Epidermal melanocyte (primary cell): ENCODE data around the gene ZFC3H1.

Experiments
- DNase-seq: peaks from one replicate; pipeline ENCODE4 v3.0.0; 2011; ENCODE audit warnings: low spot score; ENCODE audit not compliant: insufficient read length

Gene ZFC3H1

DNA sequence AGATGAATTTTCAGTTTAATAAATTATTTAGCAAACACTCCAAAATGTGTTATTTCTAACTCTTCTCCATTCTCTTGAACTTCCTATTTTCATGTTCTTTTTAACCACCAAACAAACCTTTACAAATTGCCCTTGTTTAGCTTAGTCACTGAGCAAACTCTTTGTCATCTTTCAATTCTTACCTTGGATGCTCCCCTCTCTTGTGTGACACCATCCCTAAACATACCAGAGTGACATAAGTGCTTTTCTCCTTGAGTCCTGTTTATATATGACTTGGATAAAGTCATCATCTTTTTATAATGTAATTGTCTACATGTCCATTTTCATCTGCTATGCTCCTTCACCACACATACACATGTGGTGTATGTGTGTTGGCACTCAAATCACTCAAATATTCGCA lies 18.8 kb upstream of the ZFC3H1 start:
- DNase-seq, result no peak

DNA sequence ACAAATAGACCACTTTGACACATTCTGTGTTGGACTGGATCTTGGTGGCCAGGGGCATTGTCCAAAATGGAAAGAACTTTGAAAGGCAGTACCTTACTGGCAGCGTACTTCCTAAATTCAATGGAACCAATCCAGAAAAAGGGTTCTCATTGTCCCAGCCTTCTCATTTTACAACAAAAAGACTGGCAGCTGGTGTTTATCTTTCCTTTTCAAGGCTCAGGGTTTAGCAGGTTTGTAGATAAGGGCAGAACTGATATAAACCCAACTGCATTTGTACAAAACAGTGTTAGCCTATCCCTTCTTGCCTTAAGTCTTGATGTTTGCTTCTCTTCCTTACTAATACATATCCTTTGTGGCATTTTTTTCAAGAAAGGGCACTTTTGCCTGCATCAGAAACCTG lies 8.2 kb upstream of the ZFC3H1 start:
- no peak for DNase-seq

- DNase-seq, result no peak
These were observed 7.7 kb upstream of the ZFC3H1 start for GRCh38 chr12:71671311-71671710.

DNA sequence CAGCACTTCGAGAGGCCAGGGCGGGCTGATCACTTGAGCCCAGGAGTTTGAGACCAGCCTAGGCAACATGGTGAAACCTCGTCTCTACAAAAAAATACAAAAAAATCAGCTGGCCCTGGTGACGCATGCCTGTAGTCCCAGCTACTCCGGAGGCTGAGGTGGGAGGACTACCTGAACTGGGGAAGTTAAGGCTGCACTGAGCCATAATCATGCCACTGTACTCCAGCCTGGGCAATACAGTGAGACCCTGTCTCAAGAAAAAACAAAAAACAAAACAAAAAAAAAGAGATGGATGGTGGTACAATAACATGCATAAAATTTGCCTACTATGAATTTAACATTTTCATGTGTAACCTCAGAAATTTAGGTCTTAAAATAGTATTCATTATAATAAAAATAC lies 2.6 kb upstream of the ZFC3H1 start:
- no peak for DNase-seq

GRCh38 chr12:71665090-71665463 lies 1.4 kb upstream of the ZFC3H1 start:
- no peak for DNase-seq

DNA sequence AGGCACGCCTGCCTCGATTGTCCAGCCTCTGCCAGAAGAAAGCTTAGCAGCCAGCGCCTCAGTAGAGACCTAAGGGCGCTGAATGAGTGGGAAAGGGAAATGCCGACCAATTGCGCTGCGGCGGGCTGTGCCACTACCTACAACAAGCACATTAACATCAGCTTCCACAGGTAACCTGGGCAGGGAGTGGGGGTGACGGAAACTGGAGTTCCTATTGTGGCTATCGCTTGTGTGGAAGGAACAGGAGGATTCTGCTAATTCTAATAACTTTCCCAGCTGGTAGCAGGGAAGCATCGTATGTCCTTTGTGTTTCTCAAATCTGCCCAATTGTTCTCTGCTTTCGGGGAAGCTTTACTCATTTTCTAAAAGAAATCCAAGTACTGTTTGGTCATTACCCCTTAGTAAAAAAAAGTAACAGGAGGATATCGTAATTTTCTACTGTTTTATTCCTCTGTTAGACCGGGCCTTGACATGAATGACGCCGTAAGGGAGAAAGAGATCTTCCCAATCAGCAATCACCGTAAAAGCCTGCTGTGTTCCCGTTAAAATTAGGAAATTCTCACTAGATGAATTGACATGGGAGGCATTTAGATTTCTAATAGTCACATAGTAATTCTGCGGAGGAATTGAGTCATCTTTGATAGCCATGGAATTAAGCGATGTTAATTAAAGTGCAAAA lies 902 bp upstream of the ZFC3H1 start:
- DNase-seq, result no peak

- no peak for DNase-seq
These were observed 643 bp downstream of the ZFC3H1 start for GRCh38 chr12:71662849-71663560.

DNA sequence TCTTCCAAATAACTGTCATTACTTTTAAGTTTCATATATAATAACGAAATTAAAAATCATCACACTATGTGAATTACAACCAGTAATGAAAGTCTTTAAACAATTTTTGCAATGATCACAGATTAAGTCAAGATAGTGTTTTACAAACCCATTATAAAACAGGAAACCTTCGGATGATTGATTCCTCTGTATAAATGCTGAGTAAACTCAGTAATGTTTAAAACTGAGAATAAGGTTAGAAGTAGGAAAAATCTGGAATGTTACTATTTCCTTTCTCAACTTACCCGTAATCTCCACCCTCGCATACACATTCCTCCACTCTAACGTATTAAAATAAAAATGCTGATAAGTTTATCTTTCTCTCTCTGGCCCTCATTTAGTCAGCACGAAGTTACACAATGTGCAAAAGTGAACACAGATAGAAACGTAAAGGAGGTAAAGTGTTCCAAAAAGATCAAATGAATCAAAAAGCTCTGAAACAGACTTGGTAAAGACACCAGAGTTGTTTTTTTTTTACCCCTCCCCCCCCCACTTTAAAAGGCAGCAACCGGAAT lies 1.6 kb downstream of the ZFC3H1 start:
- no peak for DNase-seq

GRCh38 chr12:71656740-71657139 lies 6.9 kb downstream of the ZFC3H1 start:
- no peak for DNase-seq

DNA sequence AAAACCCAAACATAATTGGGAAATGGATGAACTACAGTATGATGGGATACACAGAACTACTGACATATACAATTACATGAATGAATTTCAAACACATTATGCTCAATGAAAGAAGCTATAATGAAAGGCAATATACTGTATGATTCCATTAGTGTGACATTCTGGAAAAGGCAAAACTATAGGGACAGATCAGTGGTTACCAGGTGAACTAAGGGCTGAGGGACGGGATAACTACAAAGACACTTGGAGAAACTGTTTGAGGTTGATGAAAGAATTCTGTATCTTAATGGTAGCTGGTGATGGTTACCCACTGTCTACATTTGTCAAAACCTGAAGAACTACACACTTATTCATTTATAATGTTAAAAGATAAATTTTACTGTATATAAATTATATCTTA lies 7.7 kb downstream of the ZFC3H1 start:
- no peak for DNase-seq

GRCh38 chr12:71655495-71655894 lies 8.2 kb downstream of the ZFC3H1 start:
- DNase-seq, result no peak

DNA sequence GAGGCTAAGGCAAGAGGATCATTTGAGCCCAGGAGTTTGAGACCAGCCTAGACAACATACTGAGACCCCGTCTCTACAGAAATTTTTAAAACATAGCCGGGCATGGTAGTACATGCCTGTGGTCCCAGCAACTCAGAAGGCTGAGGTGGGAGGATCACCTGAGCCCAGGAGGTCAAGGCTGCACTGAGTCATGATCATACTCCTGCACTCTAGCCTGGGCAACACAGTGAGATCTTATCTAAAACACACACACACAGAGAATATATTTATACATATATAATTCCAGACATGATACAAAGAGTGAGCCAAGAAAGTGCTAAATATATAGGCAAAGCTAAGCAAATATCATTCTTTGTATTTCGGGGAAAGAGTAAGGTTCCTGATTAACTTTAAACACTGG lies 9.4 kb downstream of the ZFC3H1 start:
- DNase-seq, result no peak

- no peak for DNase-seq
These were observed 10.5 kb downstream of the ZFC3H1 start for GRCh38 chr12:71653137-71653536.

DNA sequence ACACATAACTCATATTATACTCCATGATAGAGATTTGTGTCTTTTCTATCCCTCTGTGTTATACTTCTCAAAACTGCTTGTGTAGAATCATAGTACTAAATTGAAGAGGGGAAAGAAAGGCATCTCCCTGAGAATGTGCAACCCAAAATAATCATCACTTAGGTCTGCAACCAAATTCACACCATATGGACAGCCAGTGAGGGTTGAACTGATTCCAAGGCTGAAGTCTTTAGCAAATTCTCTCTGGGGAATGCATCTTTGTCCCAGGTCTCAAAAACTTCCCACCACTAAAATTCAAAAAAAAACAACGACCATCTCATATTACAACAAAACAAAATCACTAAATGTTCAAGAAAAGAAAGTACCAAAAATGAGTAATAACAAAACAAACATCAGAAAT lies 11.0 kb downstream of the ZFC3H1 start:
- no peak for DNase-seq

- no peak for DNase-seq
These were observed 14.2 kb downstream of the ZFC3H1 start for GRCh38 chr12:71649401-71649800.

DNA sequence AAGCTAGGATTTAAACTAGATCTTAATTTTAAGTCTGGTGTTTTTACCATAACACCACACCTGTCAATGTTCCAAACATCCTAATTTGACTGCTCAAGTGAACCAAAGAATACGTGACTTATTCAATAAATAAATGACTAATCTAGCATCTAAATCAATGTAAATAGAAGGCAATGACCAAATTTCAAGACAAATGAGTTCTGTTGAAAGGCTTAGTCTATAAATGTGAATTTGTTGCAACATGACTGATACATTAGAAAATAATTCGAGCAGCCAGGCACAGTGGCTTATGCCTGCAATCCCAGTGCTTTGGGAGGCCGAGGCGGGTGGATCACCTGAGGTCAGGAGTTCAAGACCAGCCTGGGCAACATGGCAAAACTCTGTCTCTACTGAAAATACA lies 15.1 kb downstream of the ZFC3H1 start:
- no peak for DNase-seq

- DNase-seq, result no peak
These were observed 17.1 kb downstream of the ZFC3H1 start for GRCh38 chr12:71646512-71646911.

DNA sequence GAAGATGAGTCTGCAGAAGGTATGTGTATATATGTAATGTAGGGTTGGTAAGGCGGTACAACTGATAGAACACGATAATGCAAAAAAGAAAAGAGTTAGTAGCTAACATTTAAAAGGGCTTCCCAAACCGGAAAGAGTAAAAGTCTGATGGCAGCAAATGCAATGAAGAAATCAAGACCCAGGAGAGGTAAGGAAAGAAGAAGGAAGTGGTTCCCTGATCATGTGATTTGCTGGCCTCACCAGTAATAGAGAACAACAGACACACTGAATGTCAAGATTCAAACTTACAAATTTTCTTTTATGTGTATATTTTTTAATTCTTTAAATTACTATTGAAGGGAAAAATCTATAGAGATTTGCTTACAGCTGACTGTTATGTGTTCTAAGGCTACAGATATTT lies 18.4 kb downstream of the ZFC3H1 start:
- DNase-seq, result no peak

DNA sequence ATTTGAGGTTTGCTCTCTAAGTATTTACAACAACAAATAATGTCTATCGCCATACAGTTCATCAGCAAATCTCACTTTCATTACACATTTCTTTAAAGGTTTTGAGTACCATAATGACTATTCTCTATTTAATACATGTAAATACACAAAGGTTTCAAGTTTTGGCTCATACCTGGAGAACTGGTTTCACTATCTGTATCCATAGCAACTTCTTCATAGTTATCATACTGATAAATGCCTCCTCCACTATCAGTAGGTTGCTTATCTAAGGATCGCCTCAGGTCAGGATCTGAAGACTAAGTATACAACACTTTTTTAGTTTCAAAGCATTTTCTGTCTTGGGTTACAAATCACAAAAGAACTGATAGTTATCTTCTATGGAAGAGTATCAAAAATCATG lies 21.4 kb downstream of the ZFC3H1 start:
- no peak for DNase-seq

- no peak for DNase-seq
These were observed 22.3 kb downstream of the ZFC3H1 start for GRCh38 chr12:71641390-71641789.

DNA sequence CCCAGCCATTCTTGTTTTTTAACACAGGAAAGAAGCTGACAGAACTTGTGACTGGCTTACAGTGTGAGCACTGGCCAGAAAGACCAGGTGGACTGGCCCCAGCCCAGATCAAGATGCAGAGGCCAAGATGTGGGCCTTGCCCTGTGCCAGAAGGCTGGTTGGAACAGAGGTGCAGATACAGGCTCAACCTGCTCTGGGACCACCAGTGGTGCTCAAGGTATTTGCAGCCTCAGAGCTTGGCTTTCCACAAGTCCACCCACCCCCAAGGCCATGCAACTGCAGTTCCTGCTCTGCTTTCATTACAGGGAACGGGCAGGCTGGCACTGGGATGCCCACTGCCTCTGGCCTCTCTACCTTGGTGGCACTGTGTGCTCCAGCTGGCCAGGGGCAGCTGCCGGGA lies 23.3 kb downstream of the ZFC3H1 start:
- DNase-seq, result no peak

GRCh38 chr12:71639341-71639760 lies 24.3 kb downstream of the ZFC3H1 start:
- DNase-seq, result no peak

DNA sequence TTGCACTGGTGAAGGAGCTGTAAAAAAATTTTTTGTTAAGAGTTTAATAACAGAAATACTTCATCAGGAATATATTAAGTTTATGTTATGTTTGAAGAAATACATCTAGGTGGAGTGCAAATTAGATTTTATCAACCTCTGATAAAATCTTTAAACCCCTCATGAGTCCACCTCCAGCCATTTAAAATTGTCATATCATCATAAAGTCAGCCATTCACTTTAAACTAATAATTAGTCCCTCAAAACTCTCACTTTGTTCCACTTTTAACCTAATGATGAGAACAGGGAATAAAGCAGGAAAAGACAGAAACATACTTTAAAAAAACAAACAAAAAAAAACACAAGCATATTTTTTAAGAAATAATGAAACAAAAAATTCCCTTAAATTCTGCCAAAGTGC lies 25.1 kb downstream of the ZFC3H1 start:
- no peak for DNase-seq
